GM23248 (cell line): ENCODE measurements around the gene MAN1C1. TPM values are rescaled to one million over a fixed set of nuclear protein-coding genes. Genes with fewer than 3 reads are reported as not detected.

Experiments
- DNase-seq: peaks from one replicate; pipeline ENCODE4 v3.0.0-alpha.2; 2015
- H2AFZ ChIP-seq: fragments of 200-600 bp; sonication (generic); 2 replicates; pipeline ENCODE4 v1.6.1; 2016; ENCODE audit warnings: antibody characterized with exemption
- H3F3A ChIP-seq: fragments of 200-600 bp; sonication (generic); 2 replicates; pipeline ENCODE4 v1.6.1; 2016; ENCODE audit warnings: mild to moderate bottlenecking, antibody characterized with exemption, mixed run types; ENCODE audit not compliant: insufficient read depth
- H3K27ac ChIP-seq: fragments of 200-600 bp; sonication (generic); 2 replicates; pipeline ENCODE4 v1.5.1; 2016; ENCODE audit warnings: mild to moderate bottlenecking
- H3K27me3 ChIP-seq: fragments of 200-600 bp; sonication (generic); replicated peaks from 2 replicates; pipeline ENCODE4 v1.6.1; 2016; ENCODE audit warnings: mild to moderate bottlenecking; ENCODE audit not compliant: insufficient read depth
- H3K36me3 ChIP-seq: fragments of 200-600 bp; sonication (generic); 2 replicates; pipeline ENCODE4 v1.6.1; 2016; ENCODE audit warnings: low read depth, mild to moderate bottlenecking
- H3K4me1 ChIP-seq: fragments of 200-600 bp; sonication (generic); 2 replicates; pipeline ENCODE4 v1.6.1; 2016; ENCODE audit warnings: mild to moderate bottlenecking; ENCODE audit not compliant: insufficient read depth
- H3K4me2 ChIP-seq: fragments of 200-600 bp; sonication (generic); one replicate; pipeline ENCODE4 v1.6.1; 2016; ENCODE audit warnings: mild to moderate bottlenecking; ENCODE audit not compliant: unreplicated experiment
- H3K4me3 ChIP-seq: fragments of 200-600 bp; sonication (generic); 2 replicates; pipeline ENCODE4 v1.5.1; 2016; ENCODE audit warnings: mild to moderate bottlenecking
- H3K79me2 ChIP-seq: fragments of 200-600 bp; sonication (generic); 2 replicates; pipeline ENCODE4 v1.6.1; 2016; ENCODE audit warnings: mild to moderate bottlenecking; ENCODE audit not compliant: insufficient read depth
- H3K9ac ChIP-seq: fragments of 200-600 bp; sonication (generic); 2 replicates; pipeline ENCODE4 v1.6.1; 2016; ENCODE audit warnings: mild to moderate bottlenecking
- H3K9me2 ChIP-seq: fragments of 200-600 bp; sonication (generic); 2 replicates; pipeline ENCODE4 v1.6.1; 2016; ENCODE audit warnings: mixed run types, mild to moderate bottlenecking, moderate library complexity; ENCODE audit not compliant: insufficient read depth
- H3K9me3 ChIP-seq: fragments of 200-600 bp; sonication (generic); one replicate; pipeline ENCODE4 v1.6.1; 2017; ENCODE audit warnings: low read depth
- H4K20me1 ChIP-seq: fragments of 200-600 bp; sonication (generic); 2 replicates; pipeline ENCODE4 v1.6.0; 2016; ENCODE audit not compliant: insufficient read depth
- EZH2 ChIP-seq: fragments of 200-600 bp; sonication (generic); IDR thresholded peaks from 2 replicates; pipeline ENCODE4 v1.6.1; 2018; ENCODE audit warnings: antibody characterized with exemption, mild to moderate bottlenecking; ENCODE audit not compliant: insufficient read depth, poor library complexity, severe bottlenecking
- EZH2phosphoT487 ChIP-seq: fragments of 200-600 bp; sonication (generic); IDR thresholded peaks from 2 replicates; pipeline ENCODE4 v1.6.1; 2018; ENCODE audit warnings: antibody characterized with exemption, moderate library complexity, mild to moderate bottlenecking, low read depth; ENCODE audit not compliant: insufficient read depth
- WGBS, 2 experiments: methylation state at CpG; one replicate each; pipeline ENCODE4 v1.1.6; 2015 to 2017; ENCODE audit warnings: low lambda C conversion rate in 2 of 2, low coverage in 1 of 2; ENCODE audit errors: missing lambda C conversion rate in 2 of 2; 5-methylcytosine and 5-hydroxymethylcytosine counted together
- in situ Hi-C: fragments of 300-500 bp; cut with MboI; formaldehyde crosslinking; loops from 2 replicates; pipeline ENCODE4 v1.15.0; 2020
- polyA plus RNA-seq: library from polyadenylated mRNA; unstranded; fragments of >200 nt; fragmentation: Nextera tagmentation; extraction: Ambion mirVana; gene quantifications from 2 replicates; pipeline ENCODE4 v1.2.1, GENCODE V29; 2016
- total RNA-seq: library from RNA; depleted of rRNA; stranded (reverse); fragments of >200 nt; shearing (Covaris generic); gene quantifications from 2 replicates; pipeline ENCODE4 v1.2.3, GENCODE V29; 2014

Gene MAN1C1
- total and polyA plus RNA-seq, 2 experiments from 2014 or later: 0.29 to 1.1 TPM

GRCh38 chr1:25671929-25672328 is 55.3 kb downstream of the MAN1C1 start:
- TF ChIP-seq EZH2phosphoT487 (no peak), EZH2 (no peak)
- Histone ChIP-seq H3K27me3 (peaks cover 4% of the 10 kb centered on the region), H3K9ac (no peak overlapping the region), H3K79me2 (no peaks in the 10 kb centered on the region), H4K20me1 (no peaks in the 10 kb centered on the region), H3K4me1 (no peaks in the 10 kb centered on the region), H2AFZ (no peak overlapping the region), H3K4me3 (no peak overlapping the region), H3F3A (no peaks in the 10 kb centered on the region), H3K4me2 (no peak overlapping the region), H3K9me3 (no peaks in the 10 kb centered on the region), H3K36me3 (no peaks in the 10 kb centered on the region), H3K27ac (no peak overlapping the region), H3K9me2 (no peaks in the 10 kb centered on the region)
- in situ Hi-C loops: no loop called here
- DNase-seq: no peak
- WGBS, 2 experiments: 73 to 81% methylated on average over 3 of the region's 3 CpGs

DNA sequence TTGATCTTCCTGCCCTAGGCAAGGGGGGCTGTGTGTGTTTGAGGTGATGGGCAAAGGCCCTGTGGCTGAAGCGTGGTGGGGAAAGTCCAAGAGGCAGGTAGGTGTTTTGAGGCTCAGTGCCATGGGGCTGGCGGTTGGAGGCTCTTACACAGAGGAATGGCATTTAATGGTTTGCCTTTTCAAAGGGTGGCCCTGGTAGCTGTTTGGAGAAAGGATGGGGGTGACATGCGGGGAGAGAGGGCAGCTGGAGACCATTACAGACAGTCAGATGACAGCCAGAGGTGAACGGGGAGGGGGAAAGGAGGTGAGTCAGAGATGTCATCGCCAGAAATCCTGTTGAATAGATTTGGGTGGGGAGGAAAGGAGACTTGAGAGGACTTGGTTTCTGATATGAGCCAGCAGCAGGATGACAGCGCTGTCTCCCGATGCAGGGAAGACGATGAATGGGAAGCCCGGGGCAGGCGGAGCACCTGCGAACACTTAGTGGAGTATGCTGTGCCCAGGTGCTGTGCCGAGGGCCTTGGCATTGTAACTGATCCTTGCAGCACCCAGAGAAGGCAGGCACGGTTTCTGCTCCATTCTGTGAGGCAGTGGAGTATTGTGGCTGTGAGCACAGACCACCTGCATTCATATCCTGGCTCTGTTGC is 56.3 kb downstream of the MAN1C1 start:
- no peak overlapping the region for H3K4me3 ChIP-seq
- no peaks in the 10 kb centered on the region for H4K20me1 ChIP-seq
- in situ Hi-C loops: no loop called here
- no peaks in the 10 kb centered on the region for H3F3A ChIP-seq
- WGBS, 2 experiments: 55 to 58% methylated on average over 13 of the region's 13 CpGs
- no peak overlapping the region for H2AFZ ChIP-seq
- H3K9ac ChIP-seq: no peak overlapping the region
- no peaks in the 10 kb centered on the region for H3K4me1 ChIP-seq
- no peaks in the 10 kb centered on the region for H3K9me2 ChIP-seq
- H3K27me3 ChIP-seq: peaks cover 12% of the 10 kb centered on the region
- TF ChIP-seq EZH2 (no peak), EZH2phosphoT487 (no peak)
- no peak overlapping the region for H3K27ac ChIP-seq
- H3K4me2 ChIP-seq: no peak overlapping the region
- H3K9me3 ChIP-seq: no peaks in the 10 kb centered on the region
- H3K36me3 ChIP-seq: no peaks in the 10 kb centered on the region
- DNase-seq: no peak
- H3K79me2 ChIP-seq: no peaks in the 10 kb centered on the region

- Histone ChIP-seq H3F3A (no peaks in the 10 kb centered on the region), H3K27me3 (peaks cover 16% of the 10 kb centered on the region), H3K9me3 (no peaks in the 10 kb centered on the region), H3K4me3 (no peak overlapping the region), H3K9ac (no peak overlapping the region), H3K79me2 (no peaks in the 10 kb centered on the region), H3K27ac (no peak overlapping the region), H4K20me1 (no peaks in the 10 kb centered on the region), H3K9me2 (no peaks in the 10 kb centered on the region), H3K4me2 (no peak overlapping the region), H3K36me3 (no peaks in the 10 kb centered on the region), H3K4me1 (no peaks in the 10 kb centered on the region), H2AFZ (no peak overlapping the region)
- no peak for DNase-seq
- TF ChIP-seq EZH2phosphoT487 (no peak), EZH2 (no peak)
- in situ Hi-C loops: no loop called here
- 75 to 79% methylated on average over 3 of the region's 3 CpGs for WGBS, 2 experiments
Observed at GRCh38 chr1:25673456-25673855, 56.9 kb downstream of the MAN1C1 start.

- Histone ChIP-seq H3K79me2 (no peaks in the 10 kb centered on the region), H3K4me3 (no peak overlapping the region), H3K9me3 (no peaks in the 10 kb centered on the region), H3K27ac (no peak overlapping the region), H2AFZ (no peak overlapping the region), H4K20me1 (no peaks in the 10 kb centered on the region), H3K36me3 (no peaks in the 10 kb centered on the region), H3K27me3 (peaks cover 16% of the 10 kb centered on the region), H3K4me1 (no peaks in the 10 kb centered on the region), H3F3A (no peaks in the 10 kb centered on the region), H3K9me2 (no peaks in the 10 kb centered on the region), H3K9ac (no peak overlapping the region), H3K4me2 (no peak overlapping the region)
- 94 to 95% methylated on average over 8 of the region's 8 CpGs for WGBS, 2 experiments
- no peak for DNase-seq
- in situ Hi-C loops: no loop called here
- no peak for TF ChIP-seq EZH2
- TF ChIP-seq EZH2phosphoT487: no peak
Observed at GRCh38 chr1:25673962-25674806, 57.6 kb downstream of the MAN1C1 start.
